A549 treated with AZD9567 at 1 μM for 4 hours (cell line): ENCODE measurements around the gene VTI1A. TPM values are rescaled to one million over a fixed set of nuclear protein-coding genes. Genes with fewer than 3 reads are reported as not detected.

ENCODE experiments used
- total RNA-seq: library from RNA; stranded (reverse); fragments of 200-300 nt; extraction: Qiagen RNA extraction; gene quantifications from 5 replicates; pipeline ENCODE4 v1.2.3, GENCODE V29; 2022; ENCODE audit not compliant: insufficient read depth

Gene VTI1A
- 12.4 to 26.5 TPM (median 14.4 TPM) in 5 replicates for total RNA-seq

GRCh38 chr10:112446855-112447619, at the start of gene VTI1A, which contains the start of gene ZDHHC6:
VTI1A (plus strand) TSS chr10:112447215; CDS start chr10:112447374, 159 bp downstream.
ZDHHC6 (minus strand) TSS chr10:112446914; CDS start chr10:112445436, 1,478 bp downstream.

Other genes starting within 250 kb of the VTI1A start
- gene TECTB, start 163.8 kb upstream of the VTI1A start, total RNA-seq = not detected in 5 replicates
- gene ACSL5, start 73.1 kb upstream of the VTI1A start, total RNA-seq = 0.13 to 0.22 TPM (median 0.18 TPM) in 4 of 5 replicates, not detected in the other
- gene ZDHHC6, start 301 bp upstream of the VTI1A start, total RNA-seq = 27.8 to 28.8 TPM (median 28.4 TPM) in 5 replicates